PC-9 (cell line): Measurements from ENCODE around the gene NUP188. TPM values are rescaled to one million over a fixed set of nuclear protein-coding genes. Genes with fewer than 3 reads are reported as not detected.

Source experiments
- Bru-seq: library from RNA; stranded (reverse); fragments of 400-500 nt; gene quantifications from one replicate; lab custom pipeline; 2021; lab: Mats Ljungman, UMichigan
- BruChase-seq, 2 experiments: library from RNA; stranded (reverse); fragments of 400-500 nt; gene quantifications; one replicate each; lab custom pipeline; 2021; lab: Mats Ljungman, UMichigan
- BruUV-seq: library from RNA; stranded (reverse); fragments of 400-500 nt; replicated peaks from 2 replicates; lab custom pipeline; 2021; lab: Mats Ljungman, UMichigan
- CTCF ChIA-PET: fragments of 300-600 bp; sonication (Branson Sonifier 250); formaldehyde crosslinking; loops from one replicate; lab custom pipeline; 2022; ENCODE audit warnings: antibody characterized with exemption; lab: Charles Lee
- POLR2A ChIA-PET: fragments of 300-600 bp; sonication (Branson Sonifier 250); formaldehyde crosslinking; loops from one replicate; lab custom pipeline; 2022; ENCODE audit warnings: antibody characterized with exemption; ENCODE audit not compliant: unreplicated experiment; lab: Charles Lee
- DNase-seq, 2 experiments: peaks; one replicate each; pipeline versions ENCODE4 v3.0.0 to v3.0.0-alpha.2; 2015 to 2022; ENCODE audit warnings: mixed read lengths in 1 of 2
- H2AFZ ChIP-seq: fragments of 200-600 bp; sonication (generic); 2 replicates; pipeline ENCODE4 v1.8.1; 2017; ENCODE audit warnings: antibody characterized with exemption
- H3F3A ChIP-seq: fragments of 200-600 bp; sonication (generic); 2 replicates; pipeline ENCODE4 v1.8.1; 2017; ENCODE audit warnings: antibody characterized with exemption, mild to moderate bottlenecking, low read depth; ENCODE audit not compliant: insufficient read depth
- H3K27ac ChIP-seq: fragments of 200-600 bp; sonication (generic); 2 replicates; pipeline ENCODE4 v1.6.1; 2016; ENCODE audit warnings: mixed run types
- H3K27me3 ChIP-seq: fragments of 200-600 bp; sonication (generic); 2 replicates; pipeline ENCODE4 v1.6.1; 2016; ENCODE audit warnings: low read depth, mixed run types; ENCODE audit not compliant: insufficient read depth
- H3K36me3 ChIP-seq: fragments of 200-600 bp; sonication (generic); 2 replicates; pipeline ENCODE4 v1.6.1; 2016; ENCODE audit warnings: low read depth, mixed run types
- H3K4me1 ChIP-seq: fragments of 200-600 bp; sonication (generic); replicated peaks from 2 replicates; pipeline ENCODE4 v1.6.1; 2016; ENCODE audit warnings: mixed run types; ENCODE audit not compliant: insufficient read depth
- H3K4me2 ChIP-seq: fragments of 200-600 bp; sonication (generic); 2 replicates; pipeline ENCODE4 v1.6.1; 2017; ENCODE audit warnings: mixed run types
- H3K4me3 ChIP-seq: fragments of 200-600 bp; sonication (generic); 2 replicates; pipeline ENCODE4 v1.6.1; 2016; ENCODE audit warnings: mixed run types
- H3K79me2 ChIP-seq: fragments of 200-600 bp; sonication (generic); 2 replicates; pipeline ENCODE4 v1.6.1; 2017; ENCODE audit warnings: low read depth, mixed run types
- H3K9me2 ChIP-seq: fragments of 200-600 bp; sonication (generic); 2 replicates; pipeline ENCODE4 v1.8.1; 2017; ENCODE audit warnings: mild to moderate bottlenecking; ENCODE audit not compliant: insufficient read depth
- H3K9me3 ChIP-seq: fragments of 200-600 bp; sonication (generic); 2 replicates; pipeline ENCODE4 v1.8.1; 2016; ENCODE audit warnings: low read depth; ENCODE audit not compliant: insufficient read depth
- H4K20me1 ChIP-seq: fragments of 200-600 bp; sonication (generic); 2 replicates; pipeline ENCODE4 v1.8.1; 2017; ENCODE audit not compliant: insufficient read depth
- CTCF ChIP-seq: fragments of 200-600 bp; sonication (generic); conservative IDR thresholded peaks from 2 replicates; pipeline ENCODE4 v1.6.1; 2017; ENCODE audit warnings: mixed run types, antibody characterized with exemption, mild to moderate bottlenecking, moderate library complexity
- EZH2 ChIP-seq: fragments of 200-600 bp; sonication (generic); IDR thresholded peaks from 2 replicates; pipeline ENCODE4 v1.8.0; 2017; ENCODE audit warnings: antibody characterized with exemption, low read depth
- intact Hi-C: fragments of 100-400 bp; cut with micrococcal nuclease; formaldehyde crosslinking; loops from one replicate; pipeline ENCODE4 v1.10.0; 2022; ENCODE audit not compliant: unreplicated experiment
- long read RNA-seq: library from polyadenylated mRNA; stranded (forward); transcript quantifications from one replicate; pipeline ENCODE4 v2.0.0, GENCODE V29; 2022
- total RNA-seq: library from RNA; stranded (reverse); gene quantifications from 2 replicates; pipeline ENCODE4 v1.2.3, GENCODE V29; 2021

NUP188 gene
- total RNA-seq (59.7 and 90.0 TPM in 2 replicates), Bru-seq, nascent RNA (percentile 79 among the genes with signal in this experiment), BruChase-seq, experiment 1, labeled RNA remaining after a 2-hour chase (percentile 73 among the genes with signal in this experiment), BruChase-seq, experiment 2, labeled RNA remaining after a 6-hour chase (percentile 89 among the genes with signal in this experiment)
- long read RNA-seq, full-length matches to known transcripts: 57 of 233 reads
- long read RNA-seq, partial matches to known transcripts: 26 of 233 reads
- long read RNA-seq, other reads (novel, unspliced or antisense): 150 of 233 reads

GRCh38 chr9:128947527-128948301, at the start of gene NUP188, which contains the start of gene DOLK:
Gene NUP188 (plus strand): TSS chr9:128947699. CDS start chr9:128947720, 21 bp downstream.
Gene DOLK (minus strand): TSS chr9:128947603. CDS start chr9:128947303, 300 bp downstream.
- intact Hi-C loops: loop anchor here (1.0 to 5.0 kb wide), 3 partner anchors 45 to 85 kb away; partner anchors contain the start of genes KYAT1 and LRRC8A
- Histone ChIP-seq H3K4me1 (peaks cover 6% of the 10 kb centered on the region; the same call in 1 of the 2 replicates), H3F3A (peaks cover 7% of the 10 kb centered on the region), H3K79me2 (peaks cover 29% of the 10 kb centered on the region; the same call in 1 of the 2 replicates), H2AFZ (peak within 1 kb of the TSS; percentile 100), H4K20me1 (no peaks in the 10 kb centered on the region), H3K36me3 (no peaks in the 10 kb centered on the region; the same call in 1 of the 2 replicates), H3K4me2 (peak within 1 kb of the TSS; percentile 99), H3K9me3 (no peaks in the 10 kb centered on the region), H3K27ac (peak within 1 kb of the TSS; percentile 61), H3K9me2 (no peaks in the 10 kb centered on the region), H3K4me3 (peak within 1 kb of the TSS; percentile 96), H3K27me3 (no peaks in the 10 kb centered on the region)
- TF ChIP-seq EZH2: no peak
- TF ChIP-seq CTCF: no peak
- BruUV-seq: TSS peak; percentile 41
- ChIA-PET CTCF (interaction anchor here (0.5 to 1.0 kb wide), 2 partner anchors 18 to 80 kb away, joined by 3 to 11 read pairs; partner anchors contain the start of gene SH3GLB2), POLR2A (interaction anchor here (0.6 kb wide), 1 partner anchor 45 kb away, joined by 3 read pairs; no protein-coding TSS in a partner anchor)
- peak; percentile 80 to 98 for DNase-seq

- H2AFZ ChIP-seq: no peak overlapping the region
- TF ChIP-seq EZH2 (no peak), CTCF (no peak)
- peak overlapping the region; percentile 17; the same call in 1 of the 2 replicates for H3K27ac ChIP-seq
- peaks cover 59% of the 10 kb centered on the region for H3K4me1 ChIP-seq
- no peaks in the 10 kb centered on the region for H4K20me1 ChIP-seq
- no peaks in the 10 kb centered on the region for H3K27me3 ChIP-seq
- POLR2A ChIA-PET: no interaction called here
- peaks cover 16% of the 10 kb centered on the region; the same call in 1 of the 2 replicates for H3K36me3 ChIP-seq
- intact Hi-C loops: no loop called here
- H3K79me2 ChIP-seq: peaks cover 13% of the 10 kb centered on the region
- H3K9me2 ChIP-seq: no peaks in the 10 kb centered on the region
- DNase-seq: no peak
- H3K4me2 ChIP-seq: no peak overlapping the region
- CTCF ChIA-PET: no interaction called here
- H3K4me3 ChIP-seq: no peak overlapping the region
- peaks cover 47% of the 10 kb centered on the region for H3F3A ChIP-seq
- no peaks in the 10 kb centered on the region for H3K9me3 ChIP-seq
- no TSS peak for BruUV-seq
These were observed 49.1 kb upstream of the NUP188 start for GRCh38 chr9:128898382-128898781.

GRCh38 chr9:128898845-128899565, 48.5 kb upstream of the NUP188 start:
- H3K4me2 ChIP-seq: no peak overlapping the region
- H2AFZ ChIP-seq: no peak overlapping the region
- H3K4me3 ChIP-seq: no peak overlapping the region
- H3K9me3 ChIP-seq: no peaks in the 10 kb centered on the region
- peaks cover 60% of the 10 kb centered on the region for H3K4me1 ChIP-seq
- peaks cover 48% of the 10 kb centered on the region for H3F3A ChIP-seq
- CTCF ChIA-PET: no interaction called here
- TF ChIP-seq EZH2 (no peak), CTCF (no peak)
- H3K27me3 ChIP-seq: no peaks in the 10 kb centered on the region
- H3K27ac ChIP-seq: peak overlapping the region; percentile 88
- no peaks in the 10 kb centered on the region for H3K9me2 ChIP-seq
- H4K20me1 ChIP-seq: no peaks in the 10 kb centered on the region
- no peak for DNase-seq
- BruUV-seq: no TSS peak
- POLR2A ChIA-PET: no interaction called here
- intact Hi-C loops: no loop called here
- H3K36me3 ChIP-seq: peaks cover 11% of the 10 kb centered on the region; the same call in 1 of the 2 replicates
- H3K79me2 ChIP-seq: peaks cover 8% of the 10 kb centered on the region; the same call in 1 of the 2 replicates
